GM21723 (cell line): ENCODE data around the gene ZIC4.

Source experiments
- ATAC-seq: cut with Tn5 transposase; IDR thresholded peaks from one replicate; pipeline ENCODE4 v1.9.1; 2021; ENCODE audit warnings: mild to moderate bottlenecking, moderate library complexity; ENCODE audit not compliant: unreplicated experiment

ZIC4 gene

GRCh38 chr3:147391781-147392624, 14.3 kb downstream of the ZIC4 start:
- no peak for ATAC-seq

GRCh38 chr3:147390589-147391569, 15.5 kb downstream of the ZIC4 start:
- ATAC-seq, result no peak

- no peak for ATAC-seq
Measured at GRCh38 chr3:147389717-147390116, 16.6 kb downstream of the ZIC4 start.

DNA sequence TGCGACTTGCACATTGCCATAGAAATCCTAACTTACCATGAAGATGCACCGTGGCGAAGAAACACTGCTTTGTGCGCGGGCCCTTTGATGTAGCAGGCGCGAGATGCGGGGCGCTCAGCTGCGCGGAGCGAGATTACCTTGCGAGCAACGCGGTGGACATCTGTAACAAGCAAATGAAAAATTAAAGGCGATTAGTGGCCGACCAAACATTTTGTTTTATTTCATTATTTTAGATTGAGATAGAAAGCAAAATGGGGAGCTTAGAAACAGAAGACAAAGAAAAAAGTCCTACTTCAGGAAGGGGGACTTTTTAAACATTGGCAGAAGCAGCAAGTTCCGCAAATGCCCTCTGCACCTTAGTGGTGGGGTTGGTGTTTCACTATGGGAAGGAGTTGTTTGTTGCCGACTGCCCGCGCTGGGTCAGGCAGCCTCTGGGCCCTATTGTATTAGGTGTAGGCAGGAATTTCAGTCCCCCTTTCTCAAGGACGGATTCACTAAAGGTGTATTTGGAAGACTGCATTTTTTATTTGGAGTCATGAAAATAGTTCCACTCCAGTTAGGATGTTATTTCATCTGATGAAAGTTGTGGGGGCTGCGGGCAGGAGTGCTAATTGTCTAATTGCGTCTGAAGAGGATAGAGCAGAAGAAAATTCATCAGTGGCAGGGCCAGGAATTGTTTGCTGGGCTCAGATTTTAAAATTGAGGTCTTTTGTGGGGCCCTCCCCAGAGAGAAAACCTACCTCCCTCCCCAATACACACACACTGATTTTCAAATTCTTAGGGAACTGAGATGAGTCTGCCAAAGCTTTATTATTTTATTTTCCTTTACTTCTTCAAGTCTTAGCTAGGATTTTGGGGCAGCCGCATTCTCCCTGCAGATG, 17.4 kb downstream of the ZIC4 start:
- no peak for ATAC-seq

- ATAC-seq, result no peak
Measured at GRCh38 chr3:147387885-147388699, 18.3 kb downstream of the ZIC4 start.

DNA sequence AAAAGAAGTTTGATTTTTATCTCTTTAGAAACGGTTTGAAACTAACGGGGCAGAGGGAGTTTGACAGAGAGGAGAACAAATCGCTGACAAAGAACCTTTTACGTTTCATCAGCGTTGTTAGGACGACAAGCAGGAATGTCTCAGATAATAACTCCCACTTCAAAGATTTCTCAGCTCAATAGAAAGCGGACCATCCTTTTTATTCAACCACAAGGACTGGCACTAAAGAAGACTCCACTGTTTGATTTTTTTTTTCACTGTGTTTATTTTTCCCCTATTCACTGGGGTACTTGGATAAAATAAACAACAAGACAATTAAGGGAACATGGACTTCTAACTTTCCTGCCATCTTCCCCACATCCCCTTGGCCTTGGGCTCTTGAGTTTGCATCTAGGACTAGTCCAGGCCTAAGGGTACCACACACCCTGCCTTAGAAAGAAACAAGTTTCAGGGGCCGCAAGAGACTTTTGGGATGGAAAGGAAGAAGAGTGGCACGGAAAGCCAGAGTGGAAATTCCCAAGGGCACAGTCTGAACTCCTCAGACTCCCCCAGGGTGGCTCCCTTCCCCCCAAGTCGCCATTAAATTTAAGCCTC, 19.0 kb downstream of the ZIC4 start:
- no peak for ATAC-seq

DNA sequence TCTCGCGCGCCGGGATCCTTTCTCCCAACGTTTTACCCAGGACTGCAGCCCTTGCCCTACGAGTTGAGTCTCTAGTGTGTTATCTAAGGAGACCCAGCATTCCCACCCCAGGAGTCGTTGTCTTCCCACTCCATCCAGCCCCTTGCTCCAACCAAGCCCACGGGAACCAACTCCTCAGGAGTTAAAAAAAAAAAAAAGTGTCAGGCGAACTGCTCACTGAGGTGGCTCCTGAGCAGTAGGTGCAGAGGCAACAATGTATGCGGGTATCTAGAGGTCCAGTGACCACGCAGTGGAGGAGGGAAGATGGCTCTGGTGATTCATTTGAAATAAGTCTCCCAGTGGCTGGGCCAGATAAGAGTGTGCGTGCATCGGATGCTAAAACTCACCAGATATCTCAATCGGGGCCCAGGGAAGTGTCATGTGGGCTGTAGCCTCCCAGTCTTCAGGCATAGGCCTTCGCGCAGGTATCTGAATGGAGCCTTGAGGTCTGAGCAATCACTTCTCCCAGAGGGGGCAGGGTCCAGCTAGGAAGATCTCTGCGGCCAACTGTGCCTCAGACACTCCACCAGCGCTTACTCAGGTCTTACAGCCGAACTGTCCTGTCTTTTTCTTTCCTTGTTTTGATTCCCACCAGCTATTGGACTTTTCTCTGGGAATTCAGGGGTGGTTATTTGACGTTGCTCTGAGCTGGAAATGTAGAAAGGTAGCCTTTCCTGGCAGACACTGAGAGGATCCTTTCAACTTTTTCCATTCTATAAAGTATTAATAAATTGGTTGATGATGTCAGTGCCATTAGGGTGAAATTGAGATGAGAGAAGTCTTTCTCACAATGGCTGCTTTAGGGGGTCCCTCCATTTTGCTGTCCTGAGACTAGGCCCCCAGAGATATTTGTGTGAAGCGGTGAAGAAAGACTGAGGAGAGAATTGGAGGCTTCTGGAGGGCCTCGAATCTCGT, 21.0 kb downstream of the ZIC4 start:
- no peak for ATAC-seq

DNA sequence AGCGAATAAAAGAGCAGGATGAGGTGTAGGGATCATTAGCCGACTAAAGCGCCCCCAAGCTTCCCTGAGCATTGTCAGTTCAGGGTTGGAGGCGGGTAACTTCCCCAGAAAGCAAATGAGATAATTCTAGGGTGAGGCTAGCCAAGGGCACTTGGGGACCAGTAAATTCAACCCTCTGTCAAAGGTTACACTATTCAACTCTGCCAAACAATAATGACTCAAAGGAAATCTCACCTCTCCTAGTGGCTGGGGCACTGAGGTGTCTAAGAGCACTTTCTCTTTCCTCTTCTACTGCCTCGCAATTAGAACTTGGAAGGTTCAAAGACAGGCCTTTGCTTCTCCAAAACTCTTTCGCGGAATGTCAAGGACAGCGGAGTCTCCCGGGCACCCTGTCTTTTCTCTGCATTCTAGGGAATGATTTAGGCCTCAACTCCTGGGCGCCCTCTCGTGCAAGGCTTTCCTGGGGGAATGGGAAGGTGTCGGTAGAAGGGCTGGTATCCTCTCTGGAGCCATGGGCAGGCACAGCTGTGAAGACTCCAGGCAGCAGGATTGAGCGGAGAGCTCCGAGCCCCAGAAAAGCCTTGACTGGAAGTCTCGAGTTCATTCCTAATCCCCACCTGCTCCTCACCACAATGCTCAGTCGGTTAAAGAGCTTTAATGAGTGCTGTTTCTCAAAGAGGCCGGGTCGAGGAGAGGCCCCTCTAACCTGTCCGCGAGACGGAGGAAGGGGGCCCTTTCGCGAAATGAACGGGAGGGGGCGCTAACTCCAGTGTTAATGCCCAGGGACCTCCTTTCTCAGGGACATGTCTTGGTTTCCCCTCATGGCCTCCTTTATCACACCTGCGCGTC, 21.9 kb downstream of the ZIC4 start:
- ATAC-seq, result no peak

DNA sequence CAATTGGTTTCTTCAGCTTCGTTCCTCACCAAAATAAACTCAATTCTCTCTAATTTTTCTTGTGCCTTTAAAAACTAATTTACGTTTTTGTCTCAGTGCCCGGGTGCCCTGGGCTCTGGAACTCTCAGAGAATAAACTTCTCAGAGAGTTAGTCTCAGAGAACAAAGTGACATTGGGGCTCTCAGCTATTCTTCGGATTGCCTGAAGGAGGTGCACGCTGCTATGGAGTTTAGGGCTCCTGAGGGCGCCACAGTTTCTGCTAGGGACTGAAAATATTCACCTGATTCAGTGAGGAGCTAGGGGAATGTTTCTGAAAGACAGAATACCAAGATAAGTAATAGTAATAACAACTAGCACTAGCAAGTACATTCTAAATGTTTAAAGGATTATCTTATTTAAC, 22.7 kb downstream of the ZIC4 start:
- ATAC-seq, result no peak

DNA sequence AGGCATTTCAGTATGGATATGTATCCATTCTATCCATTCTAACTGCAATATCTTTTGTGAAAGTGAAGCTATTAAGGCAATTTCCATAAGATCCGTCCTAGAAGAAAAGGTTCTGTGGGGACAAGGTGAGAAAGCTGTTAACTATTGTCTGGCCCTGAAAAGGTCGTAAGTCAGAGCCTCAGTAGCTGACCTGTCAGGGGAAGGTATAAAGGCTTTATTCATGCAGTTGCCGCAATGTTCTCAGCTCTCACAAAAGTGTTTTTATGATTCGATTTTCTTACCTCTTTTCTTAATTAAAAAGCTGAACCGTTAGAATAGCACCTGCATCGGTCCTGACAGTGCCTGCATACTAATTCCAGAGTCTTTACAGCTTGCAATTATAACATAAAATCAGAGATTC, 24.7 kb downstream of the ZIC4 start:
- ATAC-seq, result no peak

DNA sequence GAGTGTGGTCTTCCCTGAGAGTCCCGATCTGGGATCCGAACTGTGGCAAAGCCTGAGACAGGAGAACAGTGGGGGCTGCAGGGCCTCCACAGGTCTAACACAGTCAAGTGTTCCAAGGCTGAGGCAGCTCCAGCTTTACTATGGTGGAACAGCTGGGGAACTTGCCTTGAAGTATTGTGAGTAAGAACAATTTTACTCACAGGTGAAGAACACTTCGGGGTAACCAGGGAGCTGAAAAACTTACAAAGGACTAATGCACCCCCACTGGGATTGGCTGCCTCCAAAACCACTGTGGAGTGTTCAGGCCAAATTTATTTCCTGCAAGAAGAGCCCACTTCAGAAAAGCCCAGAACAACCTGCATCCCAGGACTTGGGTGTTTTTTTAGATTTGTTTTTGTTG, 25.4 kb downstream of the ZIC4 start:
- no peak for ATAC-seq

GRCh38 chr3:147380387-147380951, 25.9 kb downstream of the ZIC4 start:
- no peak for ATAC-seq

- ATAC-seq, result no peak
Measured at GRCh38 chr3:147379651-147380050, 26.7 kb downstream of the ZIC4 start.

DNA sequence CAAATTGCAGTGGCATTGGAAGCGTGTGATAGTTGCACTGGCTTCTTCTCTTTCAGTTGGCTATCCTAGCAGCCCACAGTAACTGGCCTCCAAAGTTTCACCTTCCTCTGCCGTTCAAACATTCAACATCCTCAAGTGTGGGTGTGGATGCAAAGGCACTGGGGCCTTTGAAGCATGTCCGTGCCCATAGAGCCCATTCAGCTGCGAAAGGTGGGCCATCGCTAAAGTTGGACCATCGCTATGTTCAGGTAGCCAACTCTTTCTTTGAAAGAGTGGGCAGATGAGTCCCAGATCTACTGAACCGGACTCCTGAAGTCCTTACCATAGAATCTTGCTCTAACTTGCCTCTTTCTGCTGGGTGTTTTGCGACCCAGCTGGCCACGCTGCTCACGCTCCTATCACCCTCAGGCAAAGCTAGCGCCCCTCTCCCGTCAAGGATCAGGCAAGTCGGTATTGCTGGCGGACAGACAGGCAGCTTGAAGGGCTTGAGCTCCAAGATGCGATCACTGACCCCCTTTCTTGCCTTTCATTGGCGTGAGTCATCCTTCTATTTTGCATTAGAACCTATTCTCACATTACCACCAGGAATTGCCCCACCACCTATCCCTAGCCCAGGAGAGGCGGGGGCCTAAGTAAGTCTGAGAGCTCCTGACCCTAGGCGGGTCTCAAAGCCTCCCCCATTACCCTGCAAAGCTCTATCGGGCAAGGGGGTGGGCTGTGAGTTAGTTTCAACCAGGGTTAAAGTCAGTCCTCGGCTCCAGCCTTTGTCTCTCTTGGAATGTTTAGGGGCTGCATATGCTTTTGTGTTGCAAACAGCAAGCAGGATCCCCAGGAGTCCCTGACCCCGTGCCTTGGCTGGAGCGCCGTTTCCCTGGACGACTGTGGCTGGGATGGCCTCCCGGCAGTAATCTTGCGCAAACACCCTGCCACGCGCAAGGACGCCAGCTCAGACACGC, 28.7 kb downstream of the ZIC4 start:
- ATAC-seq, result no peak

DNA sequence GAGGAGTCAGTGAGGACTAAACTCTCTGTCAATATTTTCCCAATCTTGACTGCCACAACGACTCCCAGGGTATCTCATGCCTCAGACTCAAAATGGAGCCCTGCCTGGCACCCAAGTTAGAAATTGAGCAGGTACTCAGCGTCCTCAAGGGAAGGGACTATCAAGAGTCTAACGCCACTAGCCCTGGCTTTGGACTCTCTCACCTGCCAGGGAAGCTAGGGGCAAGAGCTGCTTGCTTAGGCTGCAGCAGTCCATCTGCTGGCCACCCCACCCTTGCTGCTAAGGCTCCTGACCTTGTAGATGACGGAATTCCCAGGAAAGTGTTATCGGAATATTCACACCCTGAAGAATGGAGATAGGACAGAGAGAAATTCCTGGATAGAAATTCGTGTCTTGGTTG, 33.0 kb downstream of the ZIC4 start:
- no peak for ATAC-seq

- ATAC-seq, result no peak
Measured at GRCh38 chr3:147372525-147373027, 33.8 kb downstream of the ZIC4 start.
